ENCODE results near the gene ATP8A2. TPM values are rescaled to one million over a fixed set of nuclear protein-coding genes. Genes with fewer than 3 reads are reported as not detected.

ATP8A2 gene
- total and polyA plus RNA-seq, 2 of the 8 experiments (the other 6 are each of a cell fraction or from before 2014, with no cell fraction given) = 2.4 to 8.3 TPM

- Histone ChIP-seq H2BK12ac (ENCODE audit: low read depth, low read length) (no peak overlapping the region), H3K14ac (ENCODE audit: insufficient read length) (no peak overlapping the region), H3K4ac (replicated peaks; ENCODE audit: insufficient read length, low read depth, low read length) (no peak overlapping the region), H3K9ac (replicated peaks in 1 of 4; ENCODE audit: extremely low read depth in 1 of 4, low read depth in 3 of 4, low read length in 3 of 4) (no peak overlapping the region), H3K56ac (replicated peaks; ENCODE audit: insufficient read length, low read depth, low read length) (no peak overlapping the region), H4K8ac (ENCODE audit: extremely low read depth, insufficient read depth, low read length) (no peak overlapping the region), H4K91ac (replicated peaks; ENCODE audit: insufficient read length, low read length) (no peak overlapping the region), H3K4me1 (replicated peaks in 1 of 4; ENCODE audit: control insufficient read depth in 3 of 4, insufficient read depth in 4 of 4, low read length in 3 of 4) (peaks cover 0 to 13% (median 5%) of the 10 kb centered on the region in 4 experiments; a peak in 3 of 7 replicates), H2BK20ac (ENCODE audit: low read length) (no peak overlapping the region), H3K27ac (ENCODE audit: low read depth, low read length) (no peak overlapping the region), H4K5ac (ENCODE audit: insufficient read length, low read depth, low read length) (no peak overlapping the region), H3K23me2 (ENCODE audit: low read depth, low read length) (no peaks in the 10 kb centered on the region), H3K27me3 (replicated peaks in 1 of 4; ENCODE audit: control insufficient read depth in 3 of 4, extremely low read depth in 1 of 4, insufficient read depth in 3 of 4, low read length in 3 of 4) (no peaks in the 10 kb centered on the region), H3K9me3 (ENCODE audit: insufficient read depth in 2 of 2, low read depth in 1 of 2, low read length in 1 of 2) (no peaks in the 10 kb centered on the region), H2BK15ac (ENCODE audit: low read length) (no peak overlapping the region), H2BK120ac (replicated peaks; ENCODE audit: low read depth, low read length) (no peak overlapping the region), H3K79me2 (ENCODE audit: control insufficient read depth in 1 of 2, insufficient read depth in 2 of 2, low read length in 2 of 2) (no peaks in the 10 kb centered on the region), H3K4me3 (ENCODE audit: extremely low read depth in 1 of 4, insufficient read depth in 2 of 4, low read depth in 3 of 4, low read length in 4 of 4) (no peak overlapping the region), H2AFZ (ENCODE audit: low read length) (no peak overlapping the region), H2BK5ac (ENCODE audit: low read depth, low read length) (no peak overlapping the region), H3K18ac (ENCODE audit: extremely low read depth, low read length) (no peak overlapping the region), H3K79me1 (ENCODE audit: low read depth, low read length) (no peaks in the 10 kb centered on the region), H2AK5ac (ENCODE audit: low read depth, low read length) (no peak overlapping the region), H4K20me1 (replicated peaks in 1 of 2; ENCODE audit: control insufficient read depth in 1 of 2, insufficient read depth in 2 of 2, low read length in 2 of 2) (no peaks in the 10 kb centered on the region), H3K4me2 (ENCODE audit: insufficient read depth in 1 of 2, low read depth in 2 of 2, low read length in 2 of 2) (no peak overlapping the region), H3K36me3 (ENCODE audit: control insufficient read depth in 2 of 4, insufficient read depth in 4 of 4, low read length in 3 of 4) (no peaks in the 10 kb centered on the region), H3K23ac (ENCODE audit: insufficient read length) (no peak overlapping the region)
- WGBS, 2 experiments (ENCODE audit: extremely low coverage in 1 of 2, insufficient coverage in 1 of 2, insufficient read length in 1 of 2, insufficient replicate concordance in 2 of 2, low coverage in 1 of 2, low lambda C conversion rate in 2 of 2, missing lambda C conversion rate in 1 of 2) = 25% methylated on average over 4 of the region's 4 CpGs; no CpG with 5 or more reads in 1 of the 2 experiments
- no peak for FAIRE-seq
- DNase-seq (ENCODE audit: low read depth in 1 of 2, low spot score in 2 of 2) = no peak
- POLR2A ChIA-PET (ENCODE audit: partially characterized antibody) = no interaction called here
- CTCF ChIA-PET (ENCODE audit: partially characterized antibody) = no interaction called here
- TF ChIP-seq E2F6 (IDR thresholded peaks at IDR 0.05) (no peak), ZNF274 (IDR thresholded peaks at IDR 0.05; ENCODE audit: borderline replicate concordance, extremely low read depth, low read length) (no peak), EP300 (IDR thresholded peaks at IDR 0.05; ENCODE audit: borderline replicate concordance in 1 of 2, low read depth in 2 of 2, low read length in 2 of 2) (no peak), RNF2 (IDR thresholded peaks at IDR 0.05; ENCODE audit: borderline replicate concordance, low read depth, low read length, missing control alignments, poor library complexity, severe bottlenecking) (no peak)
Measured at GRCh38 chr13:25731037-25731436, 359.3 kb downstream of the ATP8A2 start.

Data from H1 (cell line).